Left ventricle myocardium inferior (tissue), 1 donor: ENCODE data around the gene MAPK8. TPM values are rescaled to one million over a fixed set of nuclear protein-coding genes. Genes with fewer than 3 reads are reported as not detected.

ENCODE experiments used
- DNase-seq: peaks from one replicate; pipeline ENCODE4 v3.0.0-alpha.2; 2020
- H3K27ac ChIP-seq: fragments of 200-600 bp; replicated peaks from 2 replicates; pipeline ENCODE4 v1.8.0; 2021
- H3K27me3 ChIP-seq: fragments of 200-600 bp; 2 replicates; pipeline ENCODE4 v1.8.0; 2021; ENCODE audit warnings: low read depth
- H3K36me3 ChIP-seq: fragments of 200-600 bp; 2 replicates; pipeline ENCODE4 v1.8.0; 2021
- H3K4me1 ChIP-seq: fragments of 200-600 bp; 2 replicates; pipeline ENCODE4 v1.8.0; 2021
- H3K4me3 ChIP-seq: fragments of 200-600 bp; 2 replicates; pipeline ENCODE4 v1.8.0; 2021; ENCODE audit warnings: mild to moderate bottlenecking, moderate library complexity
- H3K9me3 ChIP-seq: fragments of 200-600 bp; replicated peaks from 2 replicates; pipeline ENCODE4 v1.8.0; 2021
- intact Hi-C: fragments of 100-400 bp; cut with micrococcal nuclease; formaldehyde crosslinking; loops from one replicate; pipeline ENCODE4 v1.11.0; 2022
- total RNA-seq: library from RNA; stranded (reverse); fragmentation: NEBNext Ultra II Directional; extraction: Animal tissue kit (Norgen Biotek cat#: 25700); gene quantifications from one replicate; pipeline ENCODE4 v1.2.1, GENCODE V29; 2021
- TF ChIP-seq, protein P1 (sequence below): fragments of 200-600 bp; IDR thresholded peaks from 2 replicates; pipeline ENCODE4 v1.8.0; 2021; ENCODE audit warnings: antibody characterized with exemption, mild to moderate bottlenecking, borderline replicate concordance
- donor health status: DM: no; HTN: yes; CAD: no; lungs with severe emphysema.

Gene MAPK8
- total RNA-seq, 1 donor from 2014 or later: 32.7 TPM

- Histone ChIP-seq H3K27me3 (no peaks in the 10 kb centered on the region), H3K9me3 (peaks cover 15% of the 10 kb centered on the region), H3K36me3 (peaks cover 37% of the 10 kb centered on the region), H3K4me3 (no peak overlapping the region), H3K27ac (no peak overlapping the region), H3K4me1 (peaks cover 6% of the 10 kb centered on the region)
- no peak for DNase-seq
- TF ChIP-seq, protein P1, sequence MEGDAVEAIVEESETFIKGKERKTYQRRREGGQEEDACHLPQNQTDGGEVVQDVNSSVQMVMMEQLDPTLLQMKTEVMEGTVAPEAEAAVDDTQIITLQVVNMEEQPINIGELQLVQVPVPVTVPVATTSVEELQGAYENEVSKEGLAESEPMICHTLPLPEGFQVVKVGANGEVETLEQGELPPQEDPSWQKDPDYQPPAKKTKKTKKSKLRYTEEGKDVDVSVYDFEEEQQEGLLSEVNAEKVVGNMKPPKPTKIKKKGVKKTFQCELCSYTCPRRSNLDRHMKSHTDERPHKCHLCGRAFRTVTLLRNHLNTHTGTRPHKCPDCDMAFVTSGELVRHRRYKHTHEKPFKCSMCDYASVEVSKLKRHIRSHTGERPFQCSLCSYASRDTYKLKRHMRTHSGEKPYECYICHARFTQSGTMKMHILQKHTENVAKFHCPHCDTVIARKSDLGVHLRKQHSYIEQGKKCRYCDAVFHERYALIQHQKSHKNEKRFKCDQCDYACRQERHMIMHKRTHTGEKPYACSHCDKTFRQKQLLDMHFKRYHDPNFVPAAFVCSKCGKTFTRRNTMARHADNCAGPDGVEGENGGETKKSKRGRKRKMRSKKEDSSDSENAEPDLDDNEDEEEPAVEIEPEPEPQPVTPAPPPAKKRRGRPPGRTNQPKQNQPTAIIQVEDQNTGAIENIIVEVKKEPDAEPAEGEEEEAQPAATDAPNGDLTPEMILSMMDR: no peak
- intact Hi-C loops: no loop called here
Observed at GRCh38 chr10:48410503-48410902, 104.0 kb downstream of the MAPK8 start.

- intact Hi-C loops: no loop called here
- peaks cover 11% of the 10 kb centered on the region for H3K4me1 ChIP-seq
- peaks cover 15% of the 10 kb centered on the region for H3K9me3 ChIP-seq
- H3K36me3 ChIP-seq: peaks cover 37% of the 10 kb centered on the region
- no peak overlapping the region for H3K27ac ChIP-seq
- H3K27me3 ChIP-seq: no peaks in the 10 kb centered on the region
- DNase-seq: no peak
- TF ChIP-seq, protein P1: no peak
- H3K4me3 ChIP-seq: no peak overlapping the region
Observed at GRCh38 chr10:48411510-48411909, 105.0 kb downstream of the MAPK8 start.

GRCh38 chr10:48412081-48412480 is 105.6 kb downstream of the MAPK8 start:
- H3K36me3 ChIP-seq: peaks cover 37% of the 10 kb centered on the region
- intact Hi-C loops: no loop called here

GRCh38 chr10:48412933-48413332 is 106.5 kb downstream of the MAPK8 start:
- DNase-seq: no peak
- H3K4me3 ChIP-seq: no peak overlapping the region
- intact Hi-C loops: no loop called here
- no peaks in the 10 kb centered on the region for H3K27me3 ChIP-seq
- H3K4me1 ChIP-seq: peaks cover 11% of the 10 kb centered on the region
- H3K36me3 ChIP-seq: peaks cover 37% of the 10 kb centered on the region
- TF ChIP-seq, protein P1: no peak
- H3K9me3 ChIP-seq: peaks cover 15% of the 10 kb centered on the region
- H3K27ac ChIP-seq: no peak overlapping the region

More at GRCh38 chr10:48412081-48412480, 105.6 kb downstream of the MAPK8 start:
- no peak overlapping the region for H3K27ac ChIP-seq
- no peaks in the 10 kb centered on the region for H3K27me3 ChIP-seq
- H3K4me3 ChIP-seq: no peak overlapping the region
- peaks cover 11% of the 10 kb centered on the region for H3K4me1 ChIP-seq
- peaks cover 15% of the 10 kb centered on the region for H3K9me3 ChIP-seq
- DNase-seq: no peak
- TF ChIP-seq, protein P1: no peak

GRCh38 chr10:48414160-48414559 is 107.7 kb downstream of the MAPK8 start:
- peaks cover 11% of the 10 kb centered on the region for H3K4me1 ChIP-seq
- H3K36me3 ChIP-seq: peaks cover 37% of the 10 kb centered on the region
- intact Hi-C loops: no loop called here
- H3K9me3 ChIP-seq: peaks cover 15% of the 10 kb centered on the region
- TF ChIP-seq, protein P1: no peak
- no peaks in the 10 kb centered on the region for H3K27me3 ChIP-seq
- no peak overlapping the region for H3K4me3 ChIP-seq
- no peak overlapping the region for H3K27ac ChIP-seq
- DNase-seq: no peak
